H9 (cell line): ENCODE data around the gene OR7D2. TPM values are rescaled to one million over a fixed set of nuclear protein-coding genes. Genes with fewer than 3 reads are reported as not detected.

Experiments
- DNase-seq: peaks from one replicate; pipeline ENCODE4 v3.0.0-alpha.2; 2017
- H2AFZ ChIP-seq: one replicate; pipeline ENCODE4 v1.6.1; 2013; ENCODE audit warnings: mild to moderate bottlenecking, low read length, control low read depth, moderate library complexity
- H2AK5ac ChIP-seq: 2 replicates; pipeline ENCODE4 v1.6.1; 2013; ENCODE audit warnings: low read length, control low read depth, mixed read lengths; ENCODE audit not compliant: insufficient read length
- H2BK120ac ChIP-seq: one replicate; pipeline ENCODE4 v1.6.1; 2013; ENCODE audit warnings: low read depth, mild to moderate bottlenecking, low read length, control low read depth, inconsistent platforms; ENCODE audit not compliant: poor library complexity, severe bottlenecking
- H2BK12ac ChIP-seq: 2 replicates; pipeline ENCODE4 v1.6.1; 2013; ENCODE audit warnings: low read length, control low read depth, mixed read lengths, low read depth; ENCODE audit not compliant: insufficient read length
- H2BK15ac ChIP-seq: 2 replicates; pipeline ENCODE4 v1.6.1; 2013; ENCODE audit warnings: low read depth, low read length, control low read depth
- H2BK20ac ChIP-seq: one replicate; pipeline ENCODE4 v1.6.1; 2013; ENCODE audit warnings: low read depth, mild to moderate bottlenecking, low read length, control low read depth, inconsistent platforms; ENCODE audit not compliant: poor library complexity, severe bottlenecking
- H2BK5ac ChIP-seq: 2 replicates; pipeline ENCODE4 v1.6.1; 2013; ENCODE audit warnings: low read length, control low read depth, mixed read lengths; ENCODE audit not compliant: insufficient read length
- H3K14ac ChIP-seq: 2 replicates; pipeline ENCODE4 v1.6.1; 2013; ENCODE audit warnings: low read length, control low read depth; ENCODE audit not compliant: insufficient read depth
- H3K18ac ChIP-seq: 2 replicates; pipeline ENCODE4 v1.6.1; 2013; ENCODE audit warnings: low read depth, mild to moderate bottlenecking, mixed read lengths, low read length, control low read depth; ENCODE audit not compliant: insufficient read length
- H3K23ac ChIP-seq: 2 replicates; pipeline ENCODE4 v1.6.1; 2013; ENCODE audit warnings: low read length, control low read depth, mixed read lengths, low read depth; ENCODE audit not compliant: insufficient read length
- H3K23me2 ChIP-seq: 2 replicates; pipeline ENCODE4 v1.6.1; 2013; ENCODE audit warnings: low read depth, mild to moderate bottlenecking, mixed read lengths, low read length, control low read depth; ENCODE audit not compliant: insufficient read length, poor library complexity, severe bottlenecking
- H3K27ac ChIP-seq: 2 replicates; pipeline ENCODE4 v1.5.1; 2013; ENCODE audit warnings: low read length, control low read depth, mixed read lengths, low read depth; ENCODE audit not compliant: insufficient read length
- H3K27me3 ChIP-seq: 2 replicates; pipeline ENCODE4 v1.6.1; 2013; ENCODE audit warnings: low read length, control low read depth, inconsistent platforms; ENCODE audit not compliant: insufficient read depth
- H3K4ac ChIP-seq: 2 replicates; pipeline ENCODE4 v1.6.1; 2013; ENCODE audit warnings: low read depth, mild to moderate bottlenecking, control low read depth, inconsistent platforms, low read length, moderate library complexity
- H3K4me1 ChIP-seq: 2 replicates; pipeline ENCODE4 v1.6.1; 2013; ENCODE audit warnings: low read length, control low read depth, inconsistent platforms; ENCODE audit not compliant: insufficient read depth
- H3K4me2 ChIP-seq: 2 replicates; pipeline ENCODE4 v1.6.1; 2013; ENCODE audit warnings: low read length, control low read depth, mixed read lengths; ENCODE audit not compliant: insufficient read length, insufficient read depth
- H3K56ac ChIP-seq: 2 replicates; pipeline ENCODE4 v1.6.1; 2013; ENCODE audit warnings: low read depth, mild to moderate bottlenecking, mixed read lengths, low read length, control low read depth; ENCODE audit not compliant: insufficient read length
- H3K79me1 ChIP-seq: 2 replicates; pipeline ENCODE4 v1.6.1; 2013; ENCODE audit warnings: low read depth, mild to moderate bottlenecking, moderate library complexity, low read length, control low read depth, inconsistent platforms; ENCODE audit not compliant: insufficient read depth, poor library complexity, severe bottlenecking
- H3K79me2 ChIP-seq: 2 replicates; pipeline ENCODE4 v1.6.1; 2013; ENCODE audit warnings: low read length, control low read depth, inconsistent platforms; ENCODE audit not compliant: insufficient read depth
- H3K9ac ChIP-seq: 2 replicates; pipeline ENCODE4 v1.6.1; 2013; ENCODE audit warnings: low read length, control low read depth, mixed read lengths; ENCODE audit not compliant: insufficient read length; ENCODE audit errors: extremely low read depth
- H3K9me3 ChIP-seq: one replicate; pipeline ENCODE4 v1.6.1; 2013; ENCODE audit warnings: low read depth, low read length, inconsistent platforms; ENCODE audit not compliant: control insufficient read depth
- H3T11ph ChIP-seq: one replicate; pipeline ENCODE4 v1.6.1; 2013; ENCODE audit warnings: mild to moderate bottlenecking, low read length, control low read depth, inconsistent platforms
- H4K20me1 ChIP-seq: one replicate; pipeline ENCODE4 v1.6.1; 2013; ENCODE audit not compliant: control insufficient read depth, insufficient read length, insufficient read depth
- H4K5ac ChIP-seq: 2 replicates; pipeline ENCODE4 v1.6.1; 2013; ENCODE audit warnings: low read depth, mild to moderate bottlenecking, mixed read lengths, low read length, control low read depth; ENCODE audit not compliant: insufficient read length
- H4K8ac ChIP-seq: replicated peaks from 2 replicates; pipeline ENCODE4 v1.6.1; 2013; ENCODE audit warnings: low read length, control low read depth, mixed read lengths, low read depth; ENCODE audit not compliant: insufficient read length
- H4K91ac ChIP-seq: 2 replicates; pipeline ENCODE4 v1.6.1; 2013; ENCODE audit warnings: low read depth, mild to moderate bottlenecking, moderate library complexity, mixed read lengths, low read length, control low read depth; ENCODE audit not compliant: insufficient read length
- H3K27ac Mint-ChIP-seq, 3 experiments: 2 replicates in 2 of 3; 3 replicates in 1 of 3; pipeline ENCODE4 v1.8.0; 2020 to 2021; ENCODE audit warnings: mixed read lengths in 3 of 3, mild to moderate bottlenecking in 1 of 3, moderate library complexity in 1 of 3
- H3K27me3 Mint-ChIP-seq: 2 replicates; pipeline ENCODE4 v1.8.0; 2021; ENCODE audit warnings: low read depth, mild to moderate bottlenecking, moderate library complexity, mixed read lengths
- H3K36me3 Mint-ChIP-seq, 3 experiments: 2 replicates in 2 of 3; 3 replicates in 1 of 3; pipeline ENCODE4 v1.8.0; 2020 to 2021; ENCODE audit warnings: low read depth in 3 of 3, mixed read lengths in 3 of 3; ENCODE audit not compliant: insufficient read depth in 1 of 3
- H3K4me1 Mint-ChIP-seq, 2 experiments: 2 replicates each; pipeline ENCODE4 v1.8.0; 2020; ENCODE audit warnings: mixed read lengths in 2 of 2
- H3K4me3 Mint-ChIP-seq, 2 experiments: 2 replicates in 1 of 2; 3 replicates in 1 of 2; pipeline ENCODE4 v1.8.0; 2020 to 2021; ENCODE audit warnings: mild to moderate bottlenecking in 2 of 2, mixed read lengths in 2 of 2, moderate library complexity in 1 of 2
- H3K9me3 Mint-ChIP-seq, 2 experiments: 2 replicates in 1 of 2; 3 replicates in 1 of 2; pipeline ENCODE4 v1.8.0; 2020; ENCODE audit warnings: mild to moderate bottlenecking in 2 of 2, mixed read lengths in 2 of 2, moderate library complexity in 1 of 2
- CTCF ChIP-seq: fragments of 200-600 bp; sonication (generic); conservative IDR thresholded peaks from 3 replicates; pipeline ENCODE4 v1.8.0; 2021; ENCODE audit warnings: antibody characterized with exemption, mild to moderate bottlenecking
- WGBS: extraction: QIAGEN DNeasy Blood & Tissue Kit; methylation state at CpG from one replicate; pipeline ENCODE4 v1.1.7; 2013; ENCODE audit warnings: missing lambda C conversion rate, low lambda C conversion rate, mixed read lengths; ENCODE audit not compliant: insufficient read length; ENCODE audit errors: extremely low coverage; 5-methylcytosine and 5-hydroxymethylcytosine counted together
- long read RNA-seq: library from polyadenylated mRNA; unstranded; transcript quantifications from one replicate; pipeline ENCODE4 v2.0.0, GENCODE V29; 2020
- total RNA-seq: library from RNA; stranded (reverse); gene quantifications from 2 replicates; pipeline ENCODE4 v1.2.1, GENCODE V29; 2021

OR7D2 gene
- total RNA-seq, result 0.31 and 0.48 TPM in 2 replicates
- long read RNA-seq, result 0 reads

- Histone ChIP-seq H3K79me1 (no peaks in the 10 kb centered on the region), H3K27me3 (no peaks in the 10 kb centered on the region), H3K14ac (no peak within 1 kb of the TSS), H4K91ac (no peak within 1 kb of the TSS), H2BK120ac (no peak within 1 kb of the TSS), H3K18ac (no peak within 1 kb of the TSS), H2AFZ (no peak within 1 kb of the TSS), H3T11ph (no peak within 1 kb of the TSS), H3K4ac (no peak within 1 kb of the TSS), H4K8ac (no peak within 1 kb of the TSS), H3K79me2 (no peaks in the 10 kb centered on the region), H2AK5ac (no peak within 1 kb of the TSS), H2BK20ac (no peak within 1 kb of the TSS), H2BK5ac (no peak within 1 kb of the TSS), H3K23me2 (no peaks in the 10 kb centered on the region), H4K20me1 (no peaks in the 10 kb centered on the region), H3K4me1 (no peaks in the 10 kb centered on the region), H3K27ac (no peak within 1 kb of the TSS), H3K9ac (no peak within 1 kb of the TSS), H2BK12ac (no peak within 1 kb of the TSS), H2BK15ac (no peak within 1 kb of the TSS), H3K4me2 (no peak within 1 kb of the TSS), H3K9me3 (peaks cover 5% of the 10 kb centered on the region), H3K56ac (no peak within 1 kb of the TSS), H3K23ac (no peak within 1 kb of the TSS), H4K5ac (no peak within 1 kb of the TSS)
- DNase-seq, result no peak
- Mint-ChIP-seq H3K4me1 (no peaks in the 10 kb centered on the region), H3K9me3 (peaks cover 45 to 50% of the 10 kb centered on the region in 2 experiments), H3K27me3 (no peaks in the 10 kb centered on the region; the same call in 1 of the 2 replicates), H3K4me3 (no peak within 1 kb of the TSS; a peak in 1 of 5 replicates), H3K27ac (no peak within 1 kb of the TSS), H3K36me3 (peaks cover 5 to 12% (median 8%) of the 10 kb centered on the region in 3 experiments)
- no peak for TF ChIP-seq CTCF
- WGBS, result no CpG with 5 or more reads among the region's 4 CpGs
Observed at GRCh38 chr19:9178901-9179300, at the start of gene OR7D2. Gene OR7D2, plus strand, starts transcription at chr19:9178979. Its CDS starts 6,803 bp downstream, at chr19:9185782.
